ENCODE data around the gene DIP2C. TPM values are rescaled to one million over a fixed set of nuclear protein-coding genes. Genes with fewer than 3 reads are reported as not detected.

DIP2C gene
- total RNA-seq, 6 experiments from 2014 or later, result 23.2 to 28.9 (median 26.3) TPM

DNA sequence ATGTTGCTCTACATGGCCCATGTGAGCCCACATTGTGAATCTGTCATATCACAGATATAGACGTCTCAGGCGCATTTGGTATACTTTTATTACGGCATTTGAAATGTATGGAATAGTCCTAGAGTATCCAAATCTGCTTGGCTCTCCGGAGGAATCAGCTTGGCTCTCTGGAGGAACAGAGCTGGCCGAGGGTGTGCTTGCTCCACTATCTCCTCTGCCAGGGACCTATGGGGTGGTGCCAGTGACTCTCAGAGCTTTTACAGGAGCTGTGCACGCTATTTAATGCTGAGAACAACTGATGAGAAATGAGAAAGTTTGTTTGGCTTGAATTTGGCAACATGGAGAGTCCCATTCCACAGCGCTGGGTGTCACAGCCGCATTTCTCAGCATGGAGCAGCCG, 410.2 kb downstream of the DIP2C start:
- H3K36me3 Mint-ChIP-seq (ENCODE audit: low read depth), result peaks cover 49% of the 10 kb centered on the region
- H3K27ac Mint-ChIP-seq, result no peak overlapping the region
- TF ChIP-seq, protein P1, sequence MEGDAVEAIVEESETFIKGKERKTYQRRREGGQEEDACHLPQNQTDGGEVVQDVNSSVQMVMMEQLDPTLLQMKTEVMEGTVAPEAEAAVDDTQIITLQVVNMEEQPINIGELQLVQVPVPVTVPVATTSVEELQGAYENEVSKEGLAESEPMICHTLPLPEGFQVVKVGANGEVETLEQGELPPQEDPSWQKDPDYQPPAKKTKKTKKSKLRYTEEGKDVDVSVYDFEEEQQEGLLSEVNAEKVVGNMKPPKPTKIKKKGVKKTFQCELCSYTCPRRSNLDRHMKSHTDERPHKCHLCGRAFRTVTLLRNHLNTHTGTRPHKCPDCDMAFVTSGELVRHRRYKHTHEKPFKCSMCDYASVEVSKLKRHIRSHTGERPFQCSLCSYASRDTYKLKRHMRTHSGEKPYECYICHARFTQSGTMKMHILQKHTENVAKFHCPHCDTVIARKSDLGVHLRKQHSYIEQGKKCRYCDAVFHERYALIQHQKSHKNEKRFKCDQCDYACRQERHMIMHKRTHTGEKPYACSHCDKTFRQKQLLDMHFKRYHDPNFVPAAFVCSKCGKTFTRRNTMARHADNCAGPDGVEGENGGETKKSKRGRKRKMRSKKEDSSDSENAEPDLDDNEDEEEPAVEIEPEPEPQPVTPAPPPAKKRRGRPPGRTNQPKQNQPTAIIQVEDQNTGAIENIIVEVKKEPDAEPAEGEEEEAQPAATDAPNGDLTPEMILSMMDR (IDR thresholded peaks at IDR 0.05), result no peak
- no peaks in the 10 kb centered on the region for H3K9me3 Mint-ChIP-seq
- no peak for DNase-seq
- H3K27me3 Mint-ChIP-seq (ENCODE audit: insufficient read depth), result peaks cover 3% of the 10 kb centered on the region
- H3K4me1 Mint-ChIP-seq (ENCODE audit: low read depth), result peaks cover 24% of the 10 kb centered on the region
- H3K4me3 Mint-ChIP-seq, result no peak overlapping the region

DNA sequence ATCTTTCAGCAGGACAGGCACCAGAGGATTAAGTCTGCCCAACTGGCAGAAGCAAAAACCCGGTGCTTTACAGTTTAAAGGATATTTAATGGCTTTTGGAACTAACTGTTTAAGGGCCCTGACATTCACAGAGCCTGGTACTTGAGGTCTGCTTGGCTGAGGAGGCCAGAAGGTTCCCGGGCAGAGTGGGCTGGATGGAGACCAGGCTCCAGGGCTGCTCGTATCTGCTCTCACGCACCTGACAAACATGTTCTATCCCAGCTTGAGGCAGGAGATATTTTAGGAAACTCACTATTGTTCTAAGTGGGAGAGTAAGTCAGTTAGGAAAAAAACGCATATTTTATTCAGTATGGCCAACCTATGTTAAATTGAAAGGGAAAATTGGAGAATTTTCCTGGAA, 410.8 kb downstream of the DIP2C start:
- Mint-ChIP-seq H3K36me3 (ENCODE audit: low read depth) (peaks cover 43% of the 10 kb centered on the region), H3K4me3 (no peak overlapping the region), H3K9me3 (no peaks in the 10 kb centered on the region), H3K4me1 (ENCODE audit: low read depth) (peaks cover 24% of the 10 kb centered on the region), H3K27me3 (ENCODE audit: insufficient read depth) (peaks cover 3% of the 10 kb centered on the region), H3K27ac (no peak overlapping the region)
- TF ChIP-seq, protein P1 (IDR thresholded peaks at IDR 0.05), result no peak
- no peak for DNase-seq

DNA sequence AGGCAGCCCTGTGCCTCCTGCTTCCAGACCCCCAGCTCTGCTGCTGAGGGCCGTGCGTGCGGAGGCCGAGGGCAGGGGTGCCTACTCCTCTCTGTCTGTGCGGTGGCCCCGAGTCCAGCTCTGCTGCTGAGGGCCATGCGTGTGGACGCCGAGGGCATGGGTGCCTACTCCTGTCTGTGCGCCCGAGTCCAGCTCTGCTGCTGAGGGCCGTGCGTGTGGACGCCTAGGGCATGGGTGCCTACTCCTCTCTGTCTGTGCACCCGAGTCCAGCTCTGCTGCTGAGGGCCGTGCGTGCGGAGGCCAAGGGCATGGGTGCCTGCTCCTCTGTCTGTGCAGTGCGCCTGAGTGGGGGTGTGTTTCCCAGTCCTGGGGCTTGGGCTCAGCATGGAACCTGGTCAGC, 411.5 kb downstream of the DIP2C start:
- Mint-ChIP-seq H3K4me1 (ENCODE audit: low read depth) (peaks cover 19% of the 10 kb centered on the region), H3K9me3 (no peaks in the 10 kb centered on the region), H3K36me3 (ENCODE audit: low read depth) (peaks cover 36% of the 10 kb centered on the region), H3K27ac (no peak overlapping the region), H3K27me3 (ENCODE audit: insufficient read depth) (peaks cover under 1% of the 10 kb centered on the region), H3K4me3 (no peak overlapping the region)
- TF ChIP-seq, protein P1 (IDR thresholded peaks at IDR 0.05), result no peak
- no peak for DNase-seq

- Mint-ChIP-seq H3K36me3 (ENCODE audit: low read depth) (peaks cover 35% of the 10 kb centered on the region), H3K27me3 (ENCODE audit: insufficient read depth) (no peaks in the 10 kb centered on the region; the same call in none of the 2 replicates), H3K4me1 (ENCODE audit: low read depth) (peaks cover 6% of the 10 kb centered on the region; the same call in 1 of the 2 replicates), H3K9me3 (no peaks in the 10 kb centered on the region), H3K4me3 (no peak overlapping the region), H3K27ac (no peak overlapping the region)
- TF ChIP-seq, protein P1 (IDR thresholded peaks at IDR 0.05), result no peak
- DNase-seq, result no peak
Measured at GRCh38 chr10:275680-276079, 413.8 kb downstream of the DIP2C start.

DNA sequence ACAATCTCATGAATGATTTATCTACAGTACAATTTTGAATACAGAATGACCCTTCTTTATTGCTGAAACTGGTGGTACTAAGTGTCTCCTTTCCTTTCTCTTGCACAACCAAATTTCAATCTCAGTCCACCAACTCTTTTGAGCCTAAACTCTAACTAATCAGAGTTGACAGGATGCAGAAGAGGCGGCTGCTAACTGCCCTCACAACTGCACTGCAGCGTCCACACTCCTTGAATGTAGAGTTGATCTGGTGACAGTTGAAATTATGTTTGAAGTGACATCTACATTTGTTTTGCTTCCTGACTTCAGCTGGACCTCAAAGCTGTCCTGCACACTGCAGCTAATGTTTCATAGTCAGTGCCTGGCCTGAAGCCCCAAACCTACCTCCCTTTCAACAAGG, 414.6 kb downstream of the DIP2C start:
- TF ChIP-seq, protein P1 (IDR thresholded peaks at IDR 0.05), result no peak
- H3K4me1 Mint-ChIP-seq (ENCODE audit: low read depth), result peaks cover 6% of the 10 kb centered on the region; the same call in 1 of the 2 replicates
- H3K4me3 Mint-ChIP-seq, result no peak overlapping the region
- no peaks in the 10 kb centered on the region for H3K9me3 Mint-ChIP-seq
- H3K27me3 Mint-ChIP-seq (ENCODE audit: insufficient read depth), result no peaks in the 10 kb centered on the region; the same call in none of the 2 replicates
- peaks cover 26% of the 10 kb centered on the region for H3K36me3 Mint-ChIP-seq (ENCODE audit: low read depth)
- H3K27ac Mint-ChIP-seq, result no peak overlapping the region
- no peak for DNase-seq

GRCh38 chr10:273088-273487, 416.4 kb downstream of the DIP2C start:
- TF ChIP-seq, protein P1 (IDR thresholded peaks at IDR 0.05), result no peak
- Mint-ChIP-seq H3K27me3 (ENCODE audit: insufficient read depth) (no peaks in the 10 kb centered on the region; the same call in none of the 2 replicates), H3K4me3 (no peak overlapping the region), H3K4me1 (ENCODE audit: low read depth) (peaks cover 6% of the 10 kb centered on the region; the same call in 1 of the 2 replicates), H3K36me3 (ENCODE audit: low read depth) (peaks cover 19% of the 10 kb centered on the region), H3K27ac (no peak overlapping the region), H3K9me3 (no peaks in the 10 kb centered on the region)
- no peak for DNase-seq

Data from HFFc6 (cell line).